ENCODE data around the gene AMELY.

- TF ChIP-seq POLR2A (IDR thresholded peaks at IDR 0.05), result no peak
- TF ChIP-seq CTCF (IDR thresholded peaks at IDR 0.05), result no peak
Measured at GRCh38 chrY:6909118-6909521, 2.4 kb downstream of the AMELY start.

All from body of pancreas (tissue), 4 donors.